GM18873 (cell line): ENCODE results near the gene SCNN1G.

Source experiments
- ATAC-seq: cut with Tn5 transposase; IDR thresholded peaks from one replicate; pipeline ENCODE4 v1.9.1; 2021; ENCODE audit warnings: mild to moderate bottlenecking, moderate library complexity, moderate number of reproducible peaks; ENCODE audit not compliant: unreplicated experiment, low FRiP score

SCNN1G gene

DNA sequence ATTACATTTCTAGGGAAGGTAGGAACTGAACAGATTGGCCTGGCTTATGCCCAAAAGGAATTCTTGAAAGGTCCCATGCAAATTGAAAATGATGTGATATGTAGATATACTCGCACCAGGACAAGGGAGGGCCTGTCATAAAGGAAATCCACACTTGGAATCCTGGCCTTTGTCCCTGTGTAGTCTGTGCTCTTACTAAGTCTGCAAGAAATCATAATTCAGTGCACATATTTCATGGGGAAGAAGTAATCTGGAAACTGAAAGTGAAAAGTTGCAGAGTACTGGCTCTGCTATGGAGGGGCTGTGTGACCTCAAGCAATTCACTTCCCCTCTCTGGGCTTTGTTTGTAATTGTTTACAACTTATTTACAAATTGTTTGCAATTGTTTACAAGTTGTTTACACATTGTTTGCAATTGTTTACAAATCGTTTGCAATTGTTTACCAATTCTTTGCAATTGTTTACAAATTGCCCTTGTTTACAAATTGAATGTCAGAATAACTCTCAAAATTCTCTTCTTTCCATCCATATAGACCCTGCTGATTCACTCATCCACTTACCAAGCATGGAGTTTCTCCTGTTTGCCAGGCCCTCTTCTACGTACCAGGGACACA, 12.9 kb downstream of the SCNN1G start:
- ATAC-seq, result no peak

DNA sequence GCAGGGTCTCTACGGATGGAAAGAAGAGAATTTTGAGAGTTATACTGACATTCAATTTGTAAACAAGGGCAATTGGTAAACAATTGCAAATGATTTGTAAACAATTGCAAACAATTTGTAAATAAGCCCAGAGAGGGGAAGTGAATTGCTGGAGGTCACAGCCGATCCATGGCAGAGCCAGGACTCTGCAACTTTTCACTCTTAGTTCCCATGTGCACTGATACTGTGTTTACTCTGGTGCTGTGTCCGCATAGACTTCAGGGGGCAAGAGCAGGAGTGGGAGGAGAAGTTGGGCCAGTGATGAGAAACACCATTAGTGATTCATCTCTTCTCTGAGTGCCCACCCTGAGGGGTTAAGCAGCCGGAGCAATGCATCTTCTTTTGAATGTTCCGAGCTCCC, 14.0 kb downstream of the SCNN1G start:
- ATAC-seq, result no peak

DNA sequence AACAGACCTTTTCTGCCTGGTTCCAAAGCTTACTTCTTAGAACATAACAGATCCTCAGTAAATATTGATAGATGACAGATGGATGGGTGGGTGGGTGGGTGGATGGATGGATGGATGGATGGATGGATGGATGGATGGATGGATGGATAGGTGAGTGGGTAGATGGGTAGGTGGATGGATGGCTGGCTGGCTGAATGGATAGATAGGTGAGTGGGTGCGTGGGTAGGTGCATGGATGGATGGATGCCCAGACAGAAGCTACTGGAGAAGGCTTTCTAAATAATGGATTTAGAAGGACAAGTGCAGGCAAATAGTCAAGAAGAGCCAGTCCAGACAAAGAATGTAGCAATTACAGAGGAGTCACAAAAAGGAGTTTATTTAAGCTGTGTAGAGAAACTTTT, 19.6 kb downstream of the SCNN1G start:
- no peak for ATAC-seq

DNA sequence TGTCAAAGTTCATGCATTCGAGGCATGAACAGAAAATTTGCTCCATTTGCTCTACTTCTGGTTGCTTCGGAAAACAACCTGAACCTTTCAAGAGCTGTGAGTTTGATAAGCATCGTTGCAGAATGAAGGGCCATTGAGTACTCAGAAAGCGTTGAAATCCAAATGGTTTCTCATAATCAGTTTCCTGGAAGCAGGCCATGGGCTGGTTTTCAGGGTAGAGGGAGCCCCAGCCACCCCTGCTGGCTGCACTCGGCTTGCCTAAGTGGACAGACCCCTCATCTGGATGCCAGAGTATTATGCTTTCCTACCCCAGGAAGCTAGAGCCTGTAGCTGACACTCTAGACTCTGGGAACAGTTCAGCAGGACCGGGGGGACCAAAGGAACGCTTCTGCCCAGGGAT, 24.4 kb downstream of the SCNN1G start:
- ATAC-seq, result no peak

DNA sequence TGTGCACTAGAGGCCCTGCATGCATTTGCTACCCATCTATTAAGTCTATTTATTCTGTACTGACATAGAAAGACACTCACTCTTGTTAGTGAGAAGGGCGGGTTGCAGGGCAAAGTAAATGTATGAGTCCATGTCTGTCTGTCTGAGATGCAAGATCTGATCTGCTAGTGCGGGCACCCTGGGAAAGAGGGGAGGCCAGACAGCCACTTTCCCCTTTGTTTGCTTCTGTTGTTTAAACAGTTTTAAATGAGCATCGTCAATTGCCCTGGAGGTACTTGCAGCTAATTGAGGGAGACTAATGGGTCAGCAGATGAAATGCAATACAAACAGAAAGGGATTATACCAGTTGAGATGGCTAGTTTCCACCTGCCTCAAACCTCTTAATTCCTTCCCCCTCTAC, 24.9 kb downstream of the SCNN1G start:
- no peak for ATAC-seq

DNA sequence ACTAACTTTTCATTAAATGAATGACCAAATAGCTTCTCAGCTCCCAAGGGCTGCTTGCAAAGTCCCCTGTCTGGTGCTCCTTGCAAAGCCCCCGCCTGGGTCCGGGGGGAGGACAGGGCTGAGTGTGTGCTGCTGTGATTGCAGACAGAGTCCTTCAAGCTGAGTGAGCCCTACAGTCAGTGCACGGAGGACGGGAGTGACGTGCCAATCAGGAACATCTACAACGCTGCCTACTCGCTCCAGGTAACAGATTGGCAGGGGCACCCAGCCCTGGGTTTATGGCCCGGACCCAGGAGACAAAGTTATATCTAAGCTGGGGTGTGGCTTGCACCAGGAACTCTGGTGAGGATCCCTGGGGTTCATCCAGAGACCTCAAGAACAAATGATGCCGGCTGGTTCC, 27.1 kb downstream of the SCNN1G start:
- no peak for ATAC-seq

DNA sequence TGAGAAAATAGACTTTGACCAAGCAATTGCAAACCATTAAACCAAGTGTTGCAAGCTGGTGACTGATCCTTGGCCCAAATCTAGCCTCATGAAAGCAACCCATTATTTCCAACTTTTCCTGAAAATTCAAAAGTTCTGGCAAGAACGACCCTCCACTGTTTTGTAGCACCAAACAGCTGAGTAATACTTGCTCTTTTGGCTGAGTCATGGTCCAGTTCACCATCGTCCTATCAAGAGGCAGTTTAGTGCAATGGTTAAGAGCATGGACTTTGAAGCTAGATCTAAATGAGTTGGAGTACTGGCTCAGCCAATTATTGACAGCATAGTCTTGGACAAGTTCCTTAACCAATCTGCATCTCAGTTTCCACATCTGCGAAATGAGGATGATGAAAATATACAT, 31.3 kb downstream of the SCNN1G start:
- no peak for ATAC-seq

DNA sequence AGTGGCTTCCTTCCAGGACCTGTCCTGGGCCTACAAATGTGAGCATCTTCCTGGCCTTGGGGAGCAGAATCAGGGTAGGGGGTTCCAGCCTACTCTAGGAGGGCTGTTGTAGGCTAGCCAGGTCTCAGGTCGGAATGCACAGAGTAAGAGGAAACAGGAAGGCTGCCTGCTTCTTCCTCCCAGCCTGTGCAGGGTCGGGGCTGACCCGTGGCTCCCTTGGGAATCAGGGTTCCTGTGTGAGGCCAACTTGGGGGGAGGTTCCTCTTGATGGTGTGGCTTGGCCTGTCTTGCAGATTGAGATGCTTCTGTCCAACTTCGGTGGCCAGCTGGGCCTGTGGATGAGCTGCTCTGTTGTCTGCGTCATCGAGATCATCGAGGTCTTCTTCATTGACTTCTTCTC, 32.3 kb downstream of the SCNN1G start:
- no peak for ATAC-seq

DNA sequence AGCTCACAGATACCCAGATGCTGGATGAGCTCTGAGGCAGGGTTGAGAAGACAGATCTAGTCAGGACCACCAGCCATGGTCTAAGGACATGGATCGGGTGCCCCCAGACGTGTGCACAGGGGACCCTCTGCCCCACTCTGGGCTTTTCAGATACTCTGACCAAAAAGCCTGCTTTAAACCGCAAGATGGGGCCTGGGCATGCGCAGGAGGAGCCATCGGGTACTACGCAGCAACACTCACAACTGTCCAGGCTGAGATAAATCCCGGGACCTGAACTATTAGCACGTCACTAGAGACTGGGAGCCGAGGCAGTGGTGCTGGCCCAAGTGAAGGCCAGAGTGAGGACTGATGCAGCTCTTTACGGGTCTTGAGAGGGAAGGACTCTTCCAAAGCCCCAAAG, 32.9 kb downstream of the SCNN1G start:
- no peak for ATAC-seq

DNA sequence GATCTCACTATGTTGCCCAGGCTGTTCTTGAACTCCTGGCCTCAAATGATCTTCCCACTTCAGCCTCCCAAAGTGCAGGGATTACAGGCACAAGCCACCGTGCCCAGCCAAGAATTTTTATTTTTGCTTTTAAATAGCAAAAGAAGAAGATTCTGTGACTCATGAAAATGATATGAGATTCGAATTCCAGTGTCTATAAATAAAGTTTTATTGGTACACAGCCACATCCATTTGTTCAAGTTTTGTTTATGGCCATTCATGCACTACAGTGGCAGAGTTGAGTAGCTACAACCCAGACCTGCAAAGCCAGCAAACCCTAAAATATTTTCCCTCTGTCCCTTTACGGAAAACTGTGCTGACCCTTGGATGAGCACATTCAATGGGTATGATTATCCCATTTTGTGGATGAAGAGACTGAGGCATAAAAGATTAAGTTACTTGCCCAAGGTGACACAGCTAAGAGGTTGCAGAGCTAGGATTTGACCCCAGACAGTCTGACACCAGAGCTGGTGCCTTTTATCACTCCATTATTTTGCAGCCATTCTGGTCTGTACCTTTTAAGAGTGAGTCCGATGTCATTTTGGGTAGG, 34.2 kb downstream of the SCNN1G start:
- no peak for ATAC-seq

DNA sequence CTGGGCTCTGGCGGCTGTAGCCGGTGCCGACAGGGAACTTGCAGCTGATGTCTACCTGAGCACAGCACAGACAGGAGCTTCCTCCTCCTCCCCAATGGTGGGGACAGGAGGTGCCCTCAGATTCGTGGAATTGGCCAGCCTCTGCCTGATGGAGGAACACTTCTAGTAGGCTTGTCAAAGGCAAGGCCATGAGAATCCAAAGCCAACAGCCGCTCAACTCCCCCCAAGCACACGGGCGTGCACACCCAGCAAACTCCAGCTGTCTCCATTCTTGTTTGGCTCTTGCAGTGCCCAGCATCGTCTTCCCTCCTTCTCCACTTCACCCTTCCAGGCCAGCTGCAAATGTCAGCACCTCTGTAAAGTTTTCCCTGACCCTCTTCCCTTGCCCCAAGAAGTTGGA, 35.1 kb downstream of the SCNN1G start:
- no peak for ATAC-seq

DNA sequence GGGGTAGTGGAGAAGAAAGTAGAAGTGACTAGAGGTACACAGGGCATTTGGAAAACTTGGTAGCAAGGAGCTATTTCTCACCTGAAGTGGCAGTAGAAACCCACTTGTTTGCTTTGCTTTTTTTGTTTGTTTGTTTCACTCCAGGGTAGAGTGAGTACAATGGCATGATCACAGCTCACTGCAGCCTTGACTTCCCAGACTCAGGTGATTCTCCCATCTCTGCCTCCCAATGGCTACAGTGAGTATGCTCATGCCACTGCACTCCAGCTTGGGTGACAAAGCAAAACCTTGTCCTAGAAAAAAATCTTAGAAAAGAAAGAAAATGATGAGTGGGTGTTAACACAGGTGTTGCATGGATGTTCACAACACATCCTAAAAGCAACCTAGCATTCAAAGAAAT, 40.4 kb downstream of the SCNN1G start:
- ATAC-seq, result no peak

DNA sequence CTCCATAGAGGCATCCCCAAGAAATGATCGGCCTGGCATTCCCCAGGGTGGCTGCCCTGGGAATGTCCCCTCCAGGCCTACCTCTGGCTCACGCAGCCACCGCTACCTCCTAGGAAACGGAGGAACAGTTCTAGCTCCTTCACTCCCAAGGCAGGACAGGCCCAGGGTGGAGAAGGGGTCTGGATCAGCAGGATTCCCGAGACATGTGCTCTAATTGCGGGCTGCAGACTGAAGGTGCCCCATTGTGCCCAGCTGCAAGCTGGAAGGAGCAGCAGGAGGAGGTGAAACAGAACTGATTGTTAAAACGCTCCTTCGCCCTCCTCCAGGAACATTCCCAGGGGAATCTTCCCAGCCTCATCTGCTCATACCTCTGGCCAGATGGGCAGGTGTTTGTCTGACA, 40.8 kb downstream of the SCNN1G start:
- ATAC-seq, result no peak

DNA sequence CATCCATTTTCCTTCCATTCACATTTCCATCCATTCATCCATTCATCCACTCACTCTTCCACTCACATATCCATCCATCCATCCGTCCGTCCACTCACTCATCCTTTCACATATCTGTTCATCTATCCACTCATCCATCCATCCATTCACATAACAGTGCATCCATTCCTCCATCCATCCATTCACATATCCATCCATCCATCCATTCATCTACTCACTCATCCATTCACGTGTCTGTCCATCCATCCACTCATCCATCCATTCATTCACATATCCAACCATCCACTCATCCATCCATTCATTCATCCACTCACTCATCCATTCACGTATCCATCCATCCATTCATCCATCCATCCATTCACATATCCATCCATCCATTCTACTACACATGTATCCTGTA, 42.6 kb downstream of the SCNN1G start:
- ATAC-seq, result no peak

DNA sequence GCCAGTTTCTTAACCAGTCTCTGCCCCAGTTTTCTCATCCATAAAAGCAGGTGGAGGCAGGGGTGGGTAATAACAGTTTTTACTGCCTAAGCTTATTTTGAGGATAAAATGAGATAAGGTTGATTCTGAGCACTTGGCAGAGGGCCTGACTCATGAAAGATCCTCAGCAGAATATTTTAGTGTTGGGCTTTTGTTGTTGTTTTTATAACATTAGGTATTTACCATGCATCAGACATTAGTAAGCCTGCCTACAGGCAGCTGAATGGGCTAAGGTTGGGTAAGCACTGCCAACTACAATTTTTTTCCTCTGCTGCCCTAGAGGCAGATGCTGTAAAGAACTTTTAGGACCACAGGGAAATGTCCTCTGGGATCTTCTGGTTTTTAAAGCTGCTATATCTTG, 43.1 kb downstream of the SCNN1G start:
- no peak for ATAC-seq

DNA sequence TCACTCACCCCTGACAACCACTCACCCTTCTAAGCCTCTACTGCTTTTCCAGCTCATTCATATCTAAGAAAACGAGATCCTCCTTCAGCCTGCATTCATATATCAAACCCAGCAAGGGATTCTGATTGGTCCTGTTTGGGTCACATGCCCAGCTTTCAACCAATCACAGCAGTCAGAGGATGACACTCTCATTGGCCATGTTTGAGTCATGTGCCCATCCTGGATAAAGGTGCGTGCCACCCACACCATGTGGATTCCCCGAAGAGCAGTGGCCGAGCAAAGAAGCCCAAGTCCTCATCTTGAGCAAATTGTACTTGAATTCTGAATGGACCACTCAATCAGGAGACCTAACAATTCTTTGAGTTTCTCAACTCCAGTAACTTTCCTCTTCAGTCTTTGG, 45.0 kb downstream of the SCNN1G start:
- ATAC-seq, result no peak

DNA sequence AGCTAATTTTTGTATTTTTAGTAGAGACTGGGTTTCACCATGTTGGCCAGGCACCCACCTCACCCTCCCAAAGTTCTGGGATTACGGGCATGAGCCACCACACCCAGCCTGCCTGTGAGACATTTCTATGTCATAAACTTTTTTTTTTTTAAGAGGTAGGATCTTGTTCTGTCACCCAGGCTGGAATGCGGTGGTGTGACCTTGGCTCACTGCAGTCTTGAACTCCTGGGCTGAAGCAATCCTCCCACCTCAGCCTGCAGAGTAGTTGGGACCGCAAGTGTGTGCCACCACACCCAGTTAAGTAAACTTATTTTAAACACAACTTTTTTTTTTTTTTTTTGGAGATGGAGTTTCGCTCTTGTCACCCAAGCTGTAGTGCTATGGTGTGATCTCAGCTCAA, 47.2 kb downstream of the SCNN1G start:
- no peak for ATAC-seq

DNA sequence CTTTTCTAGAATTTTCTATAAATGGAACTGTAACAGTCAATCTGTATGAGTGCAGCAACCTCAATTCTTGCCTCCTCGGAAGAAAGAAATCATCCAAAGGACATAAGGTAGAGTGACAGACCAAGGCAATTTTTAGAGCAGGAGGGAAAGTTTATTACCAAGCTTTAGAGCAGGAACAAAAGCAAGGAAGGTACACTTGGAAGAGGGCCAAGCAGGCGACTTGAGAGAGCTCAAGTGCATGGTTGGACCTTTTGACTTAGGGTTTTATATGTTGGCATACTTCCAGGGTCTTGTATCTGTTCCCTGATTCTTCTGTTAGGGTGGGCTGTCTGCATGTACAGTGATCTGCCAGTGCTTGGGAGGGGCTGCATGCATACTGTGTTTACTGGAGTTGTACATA, 50.3 kb downstream of the SCNN1G start:
- ATAC-seq, result no peak

DNA sequence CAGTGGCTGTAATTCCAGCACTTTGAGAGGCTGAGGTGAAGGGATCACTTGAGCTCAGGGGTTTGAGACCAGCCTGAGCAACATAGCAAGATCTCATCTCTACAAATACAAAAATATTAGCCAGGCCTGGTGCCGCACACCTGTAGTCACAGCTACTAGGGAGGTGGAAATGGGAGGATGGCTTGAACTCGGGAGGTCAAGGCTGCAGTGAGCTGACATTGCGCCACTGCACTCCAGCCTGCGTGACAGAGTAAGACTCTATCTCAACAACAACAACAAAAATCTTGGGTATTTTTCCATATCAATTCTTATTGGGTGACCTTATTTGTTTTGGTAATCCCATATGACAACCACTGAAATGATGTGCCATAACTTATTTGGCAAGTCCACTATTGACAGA, 52.6 kb downstream of the SCNN1G start:
- ATAC-seq, result no peak

DNA sequence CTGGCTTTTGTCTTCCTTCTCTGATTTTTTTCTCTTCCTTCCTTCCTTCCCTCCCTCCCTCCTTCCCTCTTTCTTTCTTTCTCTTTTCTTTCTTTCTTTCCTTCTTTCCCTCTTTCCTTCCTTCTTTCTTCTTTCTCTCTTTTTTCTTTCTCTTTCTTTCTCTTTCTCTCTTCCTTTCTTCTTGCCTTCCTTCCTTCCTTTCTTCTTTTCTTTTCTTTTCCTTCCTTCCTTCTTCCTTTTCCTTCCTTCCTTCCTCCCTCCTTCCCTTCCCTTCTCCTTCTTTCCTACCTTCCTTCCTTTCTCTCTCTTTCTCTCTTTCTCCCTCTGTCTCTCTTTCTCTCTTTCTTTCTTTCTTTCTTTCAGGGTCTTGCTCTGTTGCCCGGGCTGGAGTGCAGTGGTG, 54.4 kb downstream of the SCNN1G start:
- ATAC-seq, result no peak

DNA sequence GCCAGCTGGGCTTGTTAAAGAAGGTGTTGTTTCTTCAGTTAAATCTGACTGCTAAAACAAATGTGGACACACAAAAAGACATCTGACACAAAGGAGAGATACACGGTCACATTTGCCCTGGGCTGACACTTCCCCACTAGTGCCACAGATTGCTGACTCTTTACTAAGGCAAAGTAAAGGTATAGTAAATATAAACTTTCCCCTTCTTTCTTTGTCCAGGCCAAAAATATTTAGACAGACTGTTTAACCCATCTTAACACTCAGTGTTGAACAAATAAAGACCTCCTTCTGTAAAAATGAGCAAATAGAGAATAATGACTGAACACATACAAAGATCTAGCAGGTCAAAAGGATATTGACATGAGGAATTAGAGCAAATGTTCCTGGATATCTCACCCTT, 58.4 kb downstream of the SCNN1G start:
- ATAC-seq, result no peak

DNA sequence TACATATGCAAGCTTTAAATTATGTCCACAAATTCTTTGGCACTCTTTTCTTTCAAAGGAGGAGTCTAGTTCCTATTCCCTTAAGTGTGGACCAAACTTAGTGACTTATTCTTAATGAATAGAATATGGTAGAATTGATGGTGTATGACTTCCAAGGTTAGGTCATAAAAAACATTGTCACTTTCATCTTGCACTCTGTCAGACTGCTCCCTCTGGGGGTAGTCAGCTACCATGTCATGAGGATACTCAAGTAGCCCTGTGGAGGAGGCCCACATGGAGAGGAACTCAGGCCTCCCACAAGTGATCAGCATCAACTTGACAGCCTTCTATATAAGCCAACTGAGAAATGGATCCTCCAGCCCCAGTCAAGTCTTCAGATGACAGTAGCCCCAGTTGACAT, 61.6 kb downstream of the SCNN1G start:
- ATAC-seq, result no peak

DNA sequence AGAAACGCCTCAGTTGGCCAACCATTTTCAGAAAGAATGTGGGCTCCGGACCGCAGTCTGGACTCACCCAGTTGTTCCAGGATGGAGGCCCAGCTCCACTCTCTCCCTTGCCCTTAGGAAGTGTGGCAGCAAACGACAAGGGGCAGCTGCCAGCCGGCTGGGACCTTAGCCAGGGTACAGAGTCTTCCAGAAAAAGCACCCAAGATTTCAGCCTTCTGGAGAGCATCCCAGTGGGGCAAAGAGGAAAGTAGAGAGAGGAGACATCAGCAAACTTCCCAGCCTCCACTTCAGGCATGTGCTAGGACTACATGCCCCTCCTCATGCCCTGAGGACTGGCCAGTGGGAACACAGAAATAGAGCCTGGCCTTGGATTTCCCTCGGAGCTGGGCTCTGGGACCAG, 62.7 kb downstream of the SCNN1G start:
- no peak for ATAC-seq
